K562 (cell line): ENCODE results near the gene CLCF1. TPM values are rescaled to one million over a fixed set of nuclear protein-coding genes. Genes with fewer than 3 reads are reported as not detected.

Experiments used
- ETS1 ChIP-seq: conservative IDR thresholded peaks from 2 replicates; pipeline ENCODE4 v1.6.1; 2011; ENCODE audit warnings: low read depth, mild to moderate bottlenecking, low read length; ENCODE audit not compliant: control insufficient read depth
- GABPA ChIP-seq: fragments of 200-800 bp; sonication (Bioruptor generic); conservative IDR thresholded peaks from 2 replicates; pipeline ENCODE4 v1.6.1; 2016; ENCODE audit warnings: low read depth, missing genetic modification characterization, missing compliant biosample characterization
- GMEB1 ChIP-seq: fragments of 250-450 bp; sonication (Bioruptor Pico); IDR thresholded peaks from 2 replicates; pipeline ENCODE4 v1.4.0; 2020; ENCODE audit warnings: mild to moderate bottlenecking
- GTF2F1 ChIP-seq: IDR thresholded peaks from 2 replicates; pipeline ENCODE4 v1.6.1; 2011; ENCODE audit warnings: low read depth, low read length, improper control_type of control experiment
- HES1 ChIP-seq: fragments of 450-650 bp; IDR thresholded peaks from 2 replicates; pipeline ENCODE4 v1.6.1; 2016; ENCODE audit warnings: low read depth, mild to moderate bottlenecking, moderate library complexity
- KDM5B ChIP-seq: fragments of 200-600 bp; sonication (generic); IDR thresholded peaks from 2 replicates; pipeline ENCODE4 v1.6.1; 2012; ENCODE audit warnings: low read depth, mild to moderate bottlenecking, moderate library complexity, low read length, control low read depth, inconsistent platforms; ENCODE audit not compliant: insufficient replicate concordance
- MAZ ChIP-seq, 2 experiments: fragments of 450-650 bp in 1 of 2; sonication (generic) in 1 of 2; formaldehyde crosslinking; IDR thresholded peaks in 1 of 2; conservative IDR thresholded peaks in 1 of 2; 2 replicates each; pipeline versions ENCODE4 v1.4.0 to v1.5.0; 2020; ENCODE audit warnings: mild to moderate bottlenecking in 1 of 2, missing genetic modification reagents in 1 of 2
- NR0B1 ChIP-seq: fragments of 450-650 bp; IDR thresholded peaks from one replicate; pipeline ENCODE4 v1.6.1; 2018; ENCODE audit warnings: mild to moderate bottlenecking, moderate library complexity; ENCODE audit not compliant: partially characterized antibody
- RAD51 ChIP-seq: fragments of 450-650 bp; IDR thresholded peaks from 2 replicates; pipeline ENCODE4 v1.7.1; 2016; ENCODE audit warnings: low read depth, mild to moderate bottlenecking, borderline replicate concordance
- SRF ChIP-seq, 2 experiments: fragments of 250-450, 450-650 bp in 1 of 2; sonication (Bioruptor Pico) in 1 of 2; sonication (generic) in 1 of 2; formaldehyde crosslinking; IDR thresholded peaks; 2 replicates each; pipeline versions ENCODE4 v1.5.0 to v1.5.1; 2020 to 2022; ENCODE audit warnings: mild to moderate bottlenecking in 1 of 2, missing genetic modification reagents in 1 of 2
- ZFP30 ChIP-seq: fragments of 250-450 bp; sonication (Bioruptor Pico); IDR thresholded peaks from 2 replicates; pipeline ENCODE4 v1.8.0; 2022; ENCODE audit warnings: moderate library complexity, mild to moderate bottlenecking, inconsistent platforms, borderline replicate concordance
- ZNF124 ChIP-seq: sonication (generic); formaldehyde crosslinking; IDR thresholded peaks from 2 replicates; pipeline ENCODE4 v1.8.1; 2022; ENCODE audit warnings: missing genetic modification reagents
- ZNF592 ChIP-seq: fragments of 450-650 bp; IDR thresholded peaks from 2 replicates; pipeline ENCODE4 v1.6.1; 2017; ENCODE audit warnings: antibody characterized with exemption, mild to moderate bottlenecking
- polyA plus RNA-seq, 8 experiments: library from polyadenylated mRNA; depleted of rRNA in 4 of 8; stranded (reverse) in 5 of 8; unstranded in 3 of 8; fragments of >200 nt; fragmentation: Nextera tagmentation in 2 of 8; fragmentation: Illumina TruSeq in 1 of 8; extraction: Ambion mirVana in 2 of 8; extraction: Trizol in 1 of 8; gene quantifications; 2 replicates each; pipeline versions ENCODE4 v1.2.1 to v1.2.3, GENCODE V29; 2011 to 2014; ENCODE audit warnings: inconsistent platforms in 1 of 8, missing spikeins in 1 of 8
- total RNA-seq, 7 experiments: library from RNA; depleted of rRNA in 6 of 7; stranded (reverse); fragments of >200 nt in 6 of 7; fragmentation: Illumina TruSeq in 2 of 7; extraction: Trizol in 2 of 7; gene quantifications; 2 replicates each; pipeline versions ENCODE4 v1.2.1 to v1.2.3, GENCODE V29; 2011 to 2021; ENCODE audit warnings: low replicate concordance in 1 of 7

The CLCF1 gene
- total and polyA plus RNA-seq, 9 of the 15 experiments (the other 6 are each of a cell fraction or from before 2014, with no cell fraction given) = 0.49 to 5.8 (median 3.0) TPM

GRCh38 chr11:67391304-67392182, 18.1 kb upstream of the CLCF1 start, which contains the start of gene RAD9A (continued):
- TF ChIP-seq MAZ (CRISPR knock-in tag; conservative IDR thresholded peaks at IDR 0.05 in 1 of 2, IDR thresholded peaks at IDR 0.05 in 1 of 2) (peak; percentile 69 to 78), NR0B1 (no peak), ZFP30 (CRISPR knock-in tag) (no peak), KDM5B (peak; percentile 80), GMEB1 (CRISPR knock-in tag) (peak; percentile 86), GABPA (tag) (peak; percentile 40; the same call in 1 of the 2 replicates), RAD51 (peak; percentile 100), ZNF592 (peak; percentile 76), GTF2F1 (peak; percentile 69; the same call in 1 of the 2 replicates), ETS1 (peak; percentile 93), HES1 (peak; percentile 46; the same call in 1 of the 2 replicates), SRF (CRISPR knock-in tag; IDR thresholded peaks at IDR 0.05) (0 out of 4 replicates have a peak, but pooled peaks of 1 of the 2 experiments have one; percentile 11), ZNF124 (CRISPR knock-in tag) (0 out of 2 replicates have a peak, but pooled peaks have one; percentile 22)
